HepG2 (cell line): ENCODE measurements around the gene FAM117A. TPM values are rescaled to one million over a fixed set of nuclear protein-coding genes. Genes with fewer than 3 reads are reported as not detected.

Experiments used
- HBP1 ChIP-seq: IDR thresholded peaks from 2 replicates; pipeline ENCODE4 v1.6.1; 2016; ENCODE audit warnings: low read depth, control low read depth
- IRX3 ChIP-seq: sonication (generic); formaldehyde crosslinking; IDR thresholded peaks from 2 replicates; pipeline ENCODE4 v1.8.1; 2023; ENCODE audit warnings: mild to moderate bottlenecking, low read depth, missing genetic modification reagents, borderline replicate concordance
- MAZ ChIP-seq, 2 experiments: sonication (generic) in 1 of 2; formaldehyde crosslinking in 1 of 2; IDR thresholded peaks; 2 replicates each; pipeline versions ENCODE4 v1.5.0 to v1.6.1; 2012 to 2020; ENCODE audit warnings: low read depth in 2 of 2, mild to moderate bottlenecking in 2 of 2, borderline replicate concordance in 1 of 2, improper control_type of control experiment in 1 of 2, low read length in 1 of 2, missing genetic modification reagents in 1 of 2, moderate library complexity in 1 of 2
- MED13 ChIP-seq: sonication (generic); formaldehyde crosslinking; IDR thresholded peaks from 2 replicates; pipeline ENCODE4 v1.5.0; 2020; ENCODE audit warnings: missing genetic modification reagents
- MIER3 ChIP-seq: IDR thresholded peaks from 2 replicates; pipeline ENCODE4 v1.6.1; 2016; ENCODE audit warnings: missing compliant biosample characterization, borderline replicate concordance
- NFE2 ChIP-seq: sonication (generic); formaldehyde crosslinking; IDR thresholded peaks from 2 replicates; pipeline ENCODE4 v1.4.0; 2020; ENCODE audit warnings: missing genetic modification reagents
- SCMH1 ChIP-seq: sonication (generic); formaldehyde crosslinking; IDR thresholded peaks from 2 replicates; pipeline ENCODE4 v1.9.0; 2021; ENCODE audit warnings: missing genetic modification reagents, mild to moderate bottlenecking, borderline replicate concordance
- SP140L ChIP-seq: sonication (generic); formaldehyde crosslinking; IDR thresholded peaks from 2 replicates; pipeline ENCODE4 v1.4.0; 2020; ENCODE audit warnings: missing genetic modification reagents, borderline replicate concordance
- TRIM22 ChIP-seq: fragments of 450-650 bp; IDR thresholded peaks from 2 replicates; pipeline ENCODE4 v1.6.1; 2017
- U2AF1 ChIP-seq: fragments of 200-400 bp; formaldehyde crosslinking; optimal IDR thresholded peaks from 2 replicates; pipeline ENCODE3; 2017; ENCODE audit warnings: mild to moderate bottlenecking, low read depth, low read length
- ZFP91 ChIP-seq: sonication (generic); formaldehyde crosslinking; IDR thresholded peaks from 2 replicates; pipeline ENCODE4 v1.9.0; 2022; ENCODE audit warnings: missing genetic modification reagents, mild to moderate bottlenecking, borderline replicate concordance
- ZKSCAN8 ChIP-seq: IDR thresholded peaks from 2 replicates; pipeline ENCODE4 v1.6.1; 2016; ENCODE audit warnings: borderline replicate concordance, missing genetic modification reagents, missing compliant biosample characterization
- ZNF230 ChIP-seq: sonication (generic); formaldehyde crosslinking; IDR thresholded peaks from 2 replicates; pipeline ENCODE4 v1.4.0; 2020; ENCODE audit warnings: mild to moderate bottlenecking, missing genetic modification reagents
- ZNF350 ChIP-seq: sonication (generic); formaldehyde crosslinking; IDR thresholded peaks from 2 replicates; pipeline ENCODE4 v1.4.0; 2020; ENCODE audit warnings: mild to moderate bottlenecking, low read depth, missing genetic modification reagents, borderline replicate concordance
- ZNF562 ChIP-seq: sonication (generic); formaldehyde crosslinking; IDR thresholded peaks from 2 replicates; pipeline ENCODE4 v1.8.0; 2022; ENCODE audit warnings: missing genetic modification reagents, borderline replicate concordance
- ZNF576 ChIP-seq: sonication (generic); formaldehyde crosslinking; IDR thresholded peaks from 2 replicates; pipeline ENCODE4 v1.4.0; 2020; ENCODE audit warnings: mild to moderate bottlenecking, missing genetic modification reagents
- ZNF670 ChIP-seq: sonication (generic); formaldehyde crosslinking; IDR thresholded peaks from 2 replicates; pipeline ENCODE4 v1.8.0; 2022; ENCODE audit warnings: mild to moderate bottlenecking, missing genetic modification reagents, borderline replicate concordance
- ZNF672 ChIP-seq: sonication (generic); formaldehyde crosslinking; IDR thresholded peaks from 2 replicates; pipeline ENCODE4 v1.8.1; 2022; ENCODE audit warnings: missing genetic modification reagents
- ZNF713 ChIP-seq: sonication (generic); formaldehyde crosslinking; IDR thresholded peaks from 2 replicates; pipeline ENCODE4 v1.4.0; 2020; ENCODE audit warnings: mild to moderate bottlenecking, missing genetic modification reagents
- ZNF720 ChIP-seq: sonication (generic); formaldehyde crosslinking; IDR thresholded peaks from 2 replicates; pipeline ENCODE4 v1.4.0; 2020; ENCODE audit warnings: missing genetic modification reagents
- polyA plus RNA-seq, 8 experiments: library from polyadenylated mRNA; depleted of rRNA in 3 of 8; stranded (reverse) in 7 of 8; unstranded in 1 of 8; fragments of >200 nt; fragmentation: Illumina TruSeq in 4 of 8; extraction: Trizol in 4 of 8; gene quantifications; 2 replicates each; pipeline versions ENCODE4 v1.2.1 to v1.2.3, GENCODE V29; 2011 to 2016; ENCODE audit warnings: low read depth in 4 of 8, missing spikeins in 1 of 8, mixed read lengths in 1 of 8; ENCODE audit not compliant: insufficient read depth in 1 of 8
- total RNA-seq, 5 experiments: library from RNA; depleted of rRNA; stranded (reverse); fragments of >200 nt; fragmentation: Illumina TruSeq; extraction: Trizol; gene quantifications; 2 replicates each; pipeline ENCODE4 v1.2.3, GENCODE V29; 2016; ENCODE audit warnings: low read depth in 1 of 5
- TF ChIP-seq, protein P1 (sequence below): sonication (generic); formaldehyde crosslinking; IDR thresholded peaks from 2 replicates; pipeline ENCODE4 v1.8.1; 2022; ENCODE audit warnings: low read depth, mild to moderate bottlenecking, missing genetic modification reagents

Gene FAM117A
- total and polyA plus RNA-seq, 2 of the 13 experiments (the other 11 are each of a cell fraction or from before 2014, with no cell fraction given) = 12.1 to 19.8 TPM

DNA sequence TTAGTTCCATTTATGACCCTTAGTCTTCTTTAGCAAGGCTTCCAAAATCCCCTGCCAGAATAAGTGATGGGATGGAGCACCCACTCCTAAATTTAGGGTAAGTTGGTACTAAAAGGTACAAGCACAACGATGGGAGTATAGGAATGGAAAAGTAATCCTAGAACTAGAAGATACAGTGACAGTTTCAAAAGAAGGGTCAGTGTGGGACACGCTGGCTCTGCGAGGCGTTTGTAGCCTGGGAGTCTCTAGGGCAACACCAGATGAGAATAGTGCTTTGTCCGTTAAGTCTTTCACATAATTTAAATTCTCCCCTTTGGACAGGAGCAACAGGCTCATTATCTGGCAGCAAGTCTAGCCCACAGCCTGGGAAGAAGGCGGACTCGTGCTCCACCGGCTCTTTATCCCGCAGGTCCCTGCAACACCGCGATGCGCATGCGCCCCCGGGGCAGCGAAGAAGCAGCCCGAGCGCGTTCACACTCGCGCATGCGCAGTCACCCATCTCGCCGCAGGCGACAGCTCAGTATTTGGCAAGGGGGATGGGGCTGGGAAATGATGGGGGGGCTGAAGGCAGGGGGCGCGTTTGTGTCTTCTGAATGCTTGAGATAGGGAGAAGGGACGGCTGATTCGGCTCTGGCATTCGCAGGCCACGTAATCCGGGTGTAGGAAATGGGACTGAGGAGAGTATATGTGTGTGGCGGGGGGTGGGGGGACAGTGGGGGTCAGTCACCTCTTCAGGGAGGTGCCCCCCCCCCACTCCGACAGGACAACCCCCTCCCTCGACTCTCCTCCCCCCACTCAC, 86.6 kb downstream of the FAM117A start (continued):
- TF ChIP-seq TRIM22 (no peak), ZNF713 (CRISPR knock-in tag) (no peak), ZNF562 (CRISPR knock-in tag) (no peak), IRX3 (CRISPR knock-in tag) (no peak), ZFP91 (no peak; the same call in 1 of the 2 replicates), SP140L (CRISPR knock-in tag) (no peak), ZKSCAN8 (CRISPR knock-in tag) (no peak; the same call in 1 of the 2 replicates), ZNF230 (CRISPR knock-in tag) (no peak), U2AF1 (no peak), NFE2 (CRISPR knock-in tag) (no peak), MED13 (CRISPR knock-in tag) (no peak), MIER3 (no peak), ZNF670 (CRISPR knock-in tag) (no peak), ZNF672 (no peak), SCMH1 (CRISPR knock-in tag) (no peak), ZNF350 (CRISPR knock-in tag) (no peak), HBP1 (CRISPR knock-in tag) (no peak), ZNF720 (no peak), ZNF576 (no peak), MAZ (IDR thresholded peaks at IDR 0.05; ENCODE audit: borderline replicate concordance, low read depth, low read length) (no peak), MAZ (CRISPR knock-in tag; IDR thresholded peaks at IDR 0.05; ENCODE audit: low read depth) (no peak)
- TF ChIP-seq, protein P1, sequence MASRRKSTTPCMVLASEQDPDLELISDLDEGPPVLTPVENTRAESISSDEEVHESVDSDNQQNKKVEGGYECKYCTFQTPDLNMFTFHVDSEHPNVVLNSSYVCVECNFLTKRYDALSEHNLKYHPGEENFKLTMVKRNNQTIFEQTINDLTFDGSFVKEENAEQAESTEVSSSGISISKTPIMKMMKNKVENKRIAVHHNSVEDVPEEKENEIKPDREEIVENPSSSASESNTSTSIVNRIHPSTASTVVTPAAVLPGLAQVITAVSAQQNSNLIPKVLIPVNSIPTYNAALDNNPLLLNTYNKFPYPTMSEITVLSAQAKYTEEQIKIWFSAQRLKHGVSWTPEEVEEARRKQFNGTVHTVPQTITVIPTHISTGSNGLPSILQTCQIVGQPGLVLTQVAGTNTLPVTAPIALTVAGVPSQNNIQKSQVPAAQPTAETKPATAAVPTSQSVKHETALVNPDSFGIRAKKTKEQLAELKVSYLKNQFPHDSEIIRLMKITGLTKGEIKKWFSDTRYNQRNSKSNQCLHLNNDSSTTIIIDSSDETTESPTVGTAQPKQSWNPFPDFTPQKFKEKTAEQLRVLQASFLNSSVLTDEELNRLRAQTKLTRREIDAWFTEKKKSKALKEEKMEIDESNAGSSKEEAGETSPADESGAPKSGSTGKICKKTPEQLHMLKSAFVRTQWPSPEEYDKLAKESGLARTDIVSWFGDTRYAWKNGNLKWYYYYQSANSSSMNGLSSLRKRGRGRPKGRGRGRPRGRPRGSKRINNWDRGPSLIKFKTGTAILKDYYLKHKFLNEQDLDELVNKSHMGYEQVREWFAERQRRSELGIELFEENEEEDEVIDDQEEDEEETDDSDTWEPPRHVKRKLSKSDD = no peak
